Osteoblast (primary cell): ENCODE results near the gene TRIO. TPM values are rescaled to one million over a fixed set of nuclear protein-coding genes. Genes with fewer than 3 reads are reported as not detected.
A peak's percentile ranks its signal among the peaks of the same experiment; 100 is the strongest.

Source experiments
- DNase-seq: peaks from one replicate; pipeline ENCODE4 v3.0.0; 2011; ENCODE audit warnings: low spot score, mixed read lengths; ENCODE audit not compliant: insufficient read length; ENCODE audit errors: missing footprints
- H2AFZ ChIP-seq: 2 replicates; pipeline ENCODE4 v1.6.0; 2011; ENCODE audit warnings: mild to moderate bottlenecking, low read length
- H3K27ac ChIP-seq: 2 replicates; pipeline ENCODE4 v1.5.1; 2011; ENCODE audit warnings: mild to moderate bottlenecking, low read depth, low read length, moderate library complexity
- H3K27me3 ChIP-seq: 2 replicates; pipeline ENCODE4 v1.6.0; 2012; ENCODE audit warnings: mild to moderate bottlenecking, control low read depth, inconsistent platforms, low read length, moderate library complexity; ENCODE audit not compliant: insufficient read depth
- H3K36me3 ChIP-seq: 2 replicates; pipeline ENCODE4 v1.5.1; 2011; ENCODE audit warnings: mild to moderate bottlenecking, low read length, control low read depth, moderate library complexity; ENCODE audit not compliant: insufficient read depth
- H3K4me1 ChIP-seq: 2 replicates; pipeline ENCODE4 v1.5.1; 2011; ENCODE audit warnings: mild to moderate bottlenecking, low read length, control low read depth, moderate library complexity; ENCODE audit not compliant: insufficient read depth
- H3K4me2 ChIP-seq: 2 replicates; pipeline ENCODE4 v1.6.0; 2011; ENCODE audit warnings: mild to moderate bottlenecking, low read length; ENCODE audit not compliant: insufficient read depth
- H3K4me3 ChIP-seq: fragments of 200-600 bp; sonication (generic); 3 replicates; pipeline ENCODE4 v1.5.1; 2012; ENCODE audit warnings: mild to moderate bottlenecking, low read length, inconsistent platforms; ENCODE audit not compliant: insufficient read depth
- H3K79me2 ChIP-seq: 2 replicates; pipeline ENCODE4 v1.6.0; 2012; ENCODE audit warnings: mild to moderate bottlenecking, low read length, control low read depth, inconsistent platforms; ENCODE audit not compliant: insufficient read depth
- H3K9me3 ChIP-seq: 2 replicates; pipeline ENCODE4 v1.5.1; 2011; ENCODE audit warnings: low read depth, low read length, control low read depth
- H4K20me1 ChIP-seq: 2 replicates; pipeline ENCODE4 v1.6.0; 2012; ENCODE audit warnings: mild to moderate bottlenecking, low read length, control low read depth; ENCODE audit not compliant: insufficient read depth
- total RNA-seq: library from RNA; depleted of rRNA; stranded (reverse); fragments of >200 nt; gene quantifications from 2 replicates; pipeline ENCODE4 v1.2.3, GENCODE V29; 2012
- TF ChIP-seq, protein P1 (sequence below): IDR thresholded peaks from 2 replicates; pipeline ENCODE4 v1.5.1; 2011; ENCODE audit warnings: mild to moderate bottlenecking, low read depth, low read length, moderate library complexity; ENCODE audit errors: extremely low read depth

The TRIO gene
- total RNA-seq, 1 donor = 274 TPM

DNA sequence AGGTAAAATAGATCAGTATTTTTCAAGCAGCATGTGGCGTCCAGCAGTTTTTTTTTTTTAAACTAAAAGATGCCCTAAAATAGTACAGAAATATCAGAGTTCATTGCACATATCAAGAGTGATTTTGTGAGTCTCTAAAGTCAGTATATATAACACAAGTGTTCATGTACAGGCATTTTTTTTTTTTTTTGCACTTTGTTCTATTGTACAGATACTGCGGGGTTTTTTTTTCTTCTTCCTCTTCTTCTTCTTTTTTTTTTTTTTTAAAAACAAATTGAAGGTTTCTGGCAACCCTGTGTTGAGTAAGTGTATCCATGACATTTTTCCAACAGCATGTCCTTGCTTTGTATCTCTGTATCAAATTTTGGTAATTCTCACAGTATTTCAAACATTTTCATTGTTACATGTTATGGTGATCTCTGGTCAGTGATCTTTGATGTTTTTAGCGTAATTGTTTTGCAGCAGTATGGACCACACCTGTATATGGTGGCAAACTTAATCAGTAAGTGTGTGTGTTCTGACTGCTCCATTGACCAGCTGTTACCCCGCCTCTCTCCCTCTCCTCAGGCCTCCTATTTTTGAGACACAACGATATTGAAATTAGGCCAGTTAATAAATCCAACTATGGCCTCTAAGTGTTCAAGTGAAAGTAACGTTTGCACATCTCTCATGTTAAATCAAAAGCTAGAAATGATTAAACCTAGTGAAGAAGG lies 76.8 kb downstream of the TRIO start:
- TF ChIP-seq, protein P1, sequence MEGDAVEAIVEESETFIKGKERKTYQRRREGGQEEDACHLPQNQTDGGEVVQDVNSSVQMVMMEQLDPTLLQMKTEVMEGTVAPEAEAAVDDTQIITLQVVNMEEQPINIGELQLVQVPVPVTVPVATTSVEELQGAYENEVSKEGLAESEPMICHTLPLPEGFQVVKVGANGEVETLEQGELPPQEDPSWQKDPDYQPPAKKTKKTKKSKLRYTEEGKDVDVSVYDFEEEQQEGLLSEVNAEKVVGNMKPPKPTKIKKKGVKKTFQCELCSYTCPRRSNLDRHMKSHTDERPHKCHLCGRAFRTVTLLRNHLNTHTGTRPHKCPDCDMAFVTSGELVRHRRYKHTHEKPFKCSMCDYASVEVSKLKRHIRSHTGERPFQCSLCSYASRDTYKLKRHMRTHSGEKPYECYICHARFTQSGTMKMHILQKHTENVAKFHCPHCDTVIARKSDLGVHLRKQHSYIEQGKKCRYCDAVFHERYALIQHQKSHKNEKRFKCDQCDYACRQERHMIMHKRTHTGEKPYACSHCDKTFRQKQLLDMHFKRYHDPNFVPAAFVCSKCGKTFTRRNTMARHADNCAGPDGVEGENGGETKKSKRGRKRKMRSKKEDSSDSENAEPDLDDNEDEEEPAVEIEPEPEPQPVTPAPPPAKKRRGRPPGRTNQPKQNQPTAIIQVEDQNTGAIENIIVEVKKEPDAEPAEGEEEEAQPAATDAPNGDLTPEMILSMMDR = no peak
- H3K27me3 ChIP-seq = no peaks in the 10 kb centered on the region
- no peak overlapping the region for H3K4me2 ChIP-seq
- peaks cover 39% of the 10 kb centered on the region for H3K4me1 ChIP-seq
- no peak for DNase-seq
- peaks cover 82% of the 10 kb centered on the region for H4K20me1 ChIP-seq
- H3K36me3 ChIP-seq = peaks cover 12% of the 10 kb centered on the region
- peaks cover 98% of the 10 kb centered on the region for H3K79me2 ChIP-seq
- H3K27ac ChIP-seq = peak overlapping the region; percentile 15
- H3K9me3 ChIP-seq = no peaks in the 10 kb centered on the region
- no peak overlapping the region for H2AFZ ChIP-seq
- H3K4me3 ChIP-seq = no peak overlapping the region

DNA sequence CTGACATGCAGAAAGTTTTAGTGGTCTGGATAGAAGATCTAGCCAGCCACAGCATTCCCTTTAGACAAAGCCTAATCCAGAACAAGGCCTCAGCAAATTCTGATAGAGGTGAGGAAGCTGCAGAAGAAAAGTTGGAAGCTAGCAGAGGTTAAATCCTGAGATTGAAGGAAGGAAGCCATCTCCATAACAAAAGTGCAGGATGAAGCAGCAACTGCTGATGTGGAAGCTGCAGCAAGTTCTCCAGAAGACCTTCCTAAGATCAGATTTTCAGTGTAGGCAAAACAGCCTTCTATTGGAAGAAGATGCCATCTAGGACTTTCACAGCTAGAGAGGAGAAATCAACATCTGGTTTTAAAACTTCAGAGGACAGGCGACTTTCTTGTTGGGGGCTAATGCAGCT lies 77.5 kb downstream of the TRIO start:
- H3K27ac ChIP-seq = no peak overlapping the region

DNA sequence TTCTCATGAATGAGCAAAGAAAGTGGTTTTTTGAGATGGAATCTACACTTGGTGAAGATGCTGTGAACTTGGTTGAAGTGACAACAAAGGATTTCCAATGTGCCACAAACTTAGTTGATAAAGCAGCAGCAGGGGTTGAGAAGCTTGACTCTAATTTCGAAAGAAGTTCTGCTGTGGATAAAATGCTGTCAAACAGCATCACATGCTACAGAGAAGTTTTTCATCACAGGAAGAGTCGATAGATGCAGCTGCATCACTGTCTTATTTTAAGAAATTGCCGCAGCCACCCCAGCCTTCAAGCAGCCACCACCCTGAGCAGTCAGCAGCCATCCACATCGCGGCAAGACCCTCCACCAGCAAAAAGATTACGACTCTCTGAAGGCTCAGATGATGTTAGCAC lies 78.6 kb downstream of the TRIO start:
- TF ChIP-seq, protein P1 = no peak
- Histone ChIP-seq H4K20me1 (peaks cover 81% of the 10 kb centered on the region), H2AFZ (no peak overlapping the region), H3K4me2 (no peak overlapping the region), H3K27ac (no peak overlapping the region), H3K36me3 (peaks cover 15% of the 10 kb centered on the region), H3K9me3 (no peaks in the 10 kb centered on the region), H3K79me2 (peaks cover 98% of the 10 kb centered on the region), H3K27me3 (no peaks in the 10 kb centered on the region), H3K4me3 (no peak overlapping the region), H3K4me1 (peaks cover 29% of the 10 kb centered on the region)
- DNase-seq = no peak

More for the DNA sequence above, 77.5 kb downstream of the TRIO start:
- H3K4me3 ChIP-seq = no peak overlapping the region
- H3K27me3 ChIP-seq = no peaks in the 10 kb centered on the region
- H3K4me2 ChIP-seq = no peak overlapping the region
- no peaks in the 10 kb centered on the region for H3K9me3 ChIP-seq
- peaks cover 83% of the 10 kb centered on the region for H4K20me1 ChIP-seq
- TF ChIP-seq, protein P1 = no peak
- peaks cover 98% of the 10 kb centered on the region for H3K79me2 ChIP-seq
- H3K36me3 ChIP-seq = peaks cover 12% of the 10 kb centered on the region
- H3K4me1 ChIP-seq = peaks cover 39% of the 10 kb centered on the region
- H2AFZ ChIP-seq = no peak overlapping the region
- DNase-seq = no peak

DNA sequence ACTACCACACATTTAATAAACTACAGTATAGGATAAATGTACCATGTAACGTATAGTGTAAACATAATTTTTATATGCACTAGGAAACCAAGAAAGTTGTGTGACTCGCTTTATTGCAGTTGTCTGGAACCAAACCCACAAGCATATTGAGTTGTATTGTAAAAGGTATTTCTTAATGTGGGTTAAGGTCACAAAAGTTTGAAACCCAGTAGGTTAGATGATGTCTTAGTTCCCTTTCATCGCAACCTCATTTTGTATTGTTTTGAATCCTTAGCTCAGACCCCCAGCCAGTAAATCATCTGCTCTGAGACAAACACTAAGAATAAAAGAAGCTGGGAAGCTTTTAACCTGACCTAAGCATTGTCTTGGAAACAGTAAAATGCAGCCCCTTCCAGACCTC lies 79.1 kb downstream of the TRIO start:
- Histone ChIP-seq H3K36me3 (peaks cover 20% of the 10 kb centered on the region), H3K27ac (no peak overlapping the region), H3K27me3 (no peaks in the 10 kb centered on the region), H3K4me3 (no peak overlapping the region), H4K20me1 (peaks cover 81% of the 10 kb centered on the region), H3K9me3 (no peaks in the 10 kb centered on the region), H3K4me1 (peaks cover 24% of the 10 kb centered on the region), H2AFZ (no peak overlapping the region), H3K4me2 (no peak overlapping the region), H3K79me2 (peaks cover 98% of the 10 kb centered on the region)
- no peak for DNase-seq
- TF ChIP-seq, protein P1 = no peak
